Ammon's horn (tissue), 1 donor: ENCODE measurements around the gene IRS2.
A peak's percentile ranks its signal among the peaks of the same experiment; 100 is the strongest.
"Not testable (repeated sequence)": the region's sequence is repeated elsewhere in the genome, so short reads cannot be mapped to it uniquely, and the experiment has no call there.

ENCODE experiments used
- DNase-seq: peaks from one replicate; pipeline ENCODE4 v3.0.0-alpha.2; 2016; ENCODE audit warnings: low spot score

IRS2 gene, protein sequence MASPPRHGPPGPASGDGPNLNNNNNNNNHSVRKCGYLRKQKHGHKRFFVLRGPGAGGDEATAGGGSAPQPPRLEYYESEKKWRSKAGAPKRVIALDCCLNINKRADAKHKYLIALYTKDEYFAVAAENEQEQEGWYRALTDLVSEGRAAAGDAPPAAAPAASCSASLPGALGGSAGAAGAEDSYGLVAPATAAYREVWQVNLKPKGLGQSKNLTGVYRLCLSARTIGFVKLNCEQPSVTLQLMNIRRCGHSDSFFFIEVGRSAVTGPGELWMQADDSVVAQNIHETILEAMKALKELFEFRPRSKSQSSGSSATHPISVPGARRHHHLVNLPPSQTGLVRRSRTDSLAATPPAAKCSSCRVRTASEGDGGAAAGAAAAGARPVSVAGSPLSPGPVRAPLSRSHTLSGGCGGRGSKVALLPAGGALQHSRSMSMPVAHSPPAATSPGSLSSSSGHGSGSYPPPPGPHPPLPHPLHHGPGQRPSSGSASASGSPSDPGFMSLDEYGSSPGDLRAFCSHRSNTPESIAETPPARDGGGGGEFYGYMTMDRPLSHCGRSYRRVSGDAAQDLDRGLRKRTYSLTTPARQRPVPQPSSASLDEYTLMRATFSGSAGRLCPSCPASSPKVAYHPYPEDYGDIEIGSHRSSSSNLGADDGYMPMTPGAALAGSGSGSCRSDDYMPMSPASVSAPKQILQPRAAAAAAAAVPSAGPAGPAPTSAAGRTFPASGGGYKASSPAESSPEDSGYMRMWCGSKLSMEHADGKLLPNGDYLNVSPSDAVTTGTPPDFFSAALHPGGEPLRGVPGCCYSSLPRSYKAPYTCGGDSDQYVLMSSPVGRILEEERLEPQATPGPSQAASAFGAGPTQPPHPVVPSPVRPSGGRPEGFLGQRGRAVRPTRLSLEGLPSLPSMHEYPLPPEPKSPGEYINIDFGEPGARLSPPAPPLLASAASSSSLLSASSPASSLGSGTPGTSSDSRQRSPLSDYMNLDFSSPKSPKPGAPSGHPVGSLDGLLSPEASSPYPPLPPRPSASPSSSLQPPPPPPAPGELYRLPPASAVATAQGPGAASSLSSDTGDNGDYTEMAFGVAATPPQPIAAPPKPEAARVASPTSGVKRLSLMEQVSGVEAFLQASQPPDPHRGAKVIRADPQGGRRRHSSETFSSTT (N-terminal part only)

GRCh38 chr13:109786457-109787134 lies at the start of gene IRS2:
Gene IRS2, minus strand, starts transcription at chr13:109786583. Its CDS starts 530 bp downstream, at chr13:109786053.
- DNase-seq: peak; percentile 99

GRCh38 chr13:109834973-109835720 lies 48.8 kb upstream of the IRS2 start:
- DNase-seq: peak; percentile 68

DNA sequence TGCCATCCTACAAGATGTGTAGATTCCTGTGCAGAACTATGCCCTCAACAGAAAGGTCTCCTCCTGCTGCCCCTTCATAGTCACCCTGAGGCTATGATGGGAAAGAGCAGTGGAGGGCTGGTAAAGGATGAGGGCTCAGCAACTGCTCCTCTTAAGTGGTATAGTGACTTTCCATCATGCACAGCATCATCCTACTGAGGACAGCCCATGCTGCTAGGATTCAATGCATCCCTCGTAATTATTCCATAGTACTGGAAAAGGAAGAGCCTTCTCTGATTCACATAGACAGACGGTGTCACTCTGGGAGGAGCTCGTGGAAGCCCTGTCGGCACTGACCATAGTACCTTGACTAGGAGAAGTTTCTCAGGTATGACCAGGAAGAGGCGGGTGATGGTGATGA lies 47.6 kb upstream of the IRS2 start:
- DNase-seq: no peak

DNA sequence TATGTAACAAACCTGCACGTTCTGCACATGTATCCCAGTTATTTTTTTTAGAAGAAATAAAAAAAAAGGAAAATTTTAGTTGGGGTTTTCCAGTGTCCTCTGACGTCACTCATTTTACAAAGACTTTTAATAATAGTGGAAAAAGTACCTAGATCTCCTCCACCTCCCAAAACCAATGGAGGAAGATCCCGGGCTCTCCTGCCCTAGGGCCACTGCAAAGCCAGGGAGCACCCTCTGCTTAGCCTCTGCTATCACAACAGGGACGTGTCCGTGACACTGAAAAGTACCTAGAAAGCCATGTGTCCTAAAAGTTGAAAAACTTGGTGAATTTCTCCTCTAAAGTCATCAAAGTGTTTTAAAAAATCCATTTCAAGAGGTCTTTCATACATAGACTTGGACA lies 46.7 kb upstream of the IRS2 start:
- no peak for DNase-seq

- not testable (repeated sequence) for DNase-seq
Measured at GRCh38 chr13:109828591-109829316, 42.4 kb upstream of the IRS2 start.

DNA sequence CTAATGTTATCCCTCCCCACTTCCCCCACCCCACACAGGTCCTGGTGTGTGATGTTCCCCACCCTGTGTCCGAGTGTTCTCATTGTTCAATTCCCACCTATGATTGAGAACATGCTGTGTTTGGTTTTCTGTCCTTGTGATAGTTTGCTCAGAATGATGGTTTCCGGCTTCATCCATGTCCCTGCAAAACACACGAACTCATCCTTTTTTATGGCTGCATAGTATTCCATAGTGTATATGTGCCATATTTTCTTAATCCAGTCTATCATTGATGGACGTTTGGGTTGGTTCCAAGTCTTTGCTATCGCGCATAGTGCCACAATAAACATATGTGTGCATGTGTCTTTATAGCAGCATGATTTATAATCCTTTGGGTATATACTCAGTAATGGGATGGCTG lies 36.8 kb upstream of the IRS2 start:
- DNase-seq: not testable (repeated sequence)

GRCh38 chr13:109821103-109821502 lies 34.7 kb upstream of the IRS2 start:
- DNase-seq: no peak

DNA sequence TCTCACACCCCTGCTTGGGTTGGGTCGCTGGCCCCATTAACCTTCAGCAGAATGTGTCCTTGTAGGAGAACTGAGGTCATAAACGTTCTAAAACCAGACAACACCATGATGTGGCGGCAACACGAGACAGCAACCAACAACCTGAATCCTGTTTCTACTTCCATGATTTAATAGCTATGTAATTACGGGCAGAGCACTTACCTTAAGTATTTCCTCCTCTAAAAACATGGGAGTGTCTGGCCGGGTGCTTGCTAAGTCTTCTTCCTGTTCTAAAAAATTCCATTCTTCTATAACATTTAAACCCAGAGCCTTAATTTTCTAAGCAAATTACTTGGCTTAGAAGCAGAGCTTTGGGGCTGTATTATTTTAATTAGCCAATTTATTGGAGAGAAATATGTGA lies 33.5 kb upstream of the IRS2 start:
- no peak for DNase-seq

DNA sequence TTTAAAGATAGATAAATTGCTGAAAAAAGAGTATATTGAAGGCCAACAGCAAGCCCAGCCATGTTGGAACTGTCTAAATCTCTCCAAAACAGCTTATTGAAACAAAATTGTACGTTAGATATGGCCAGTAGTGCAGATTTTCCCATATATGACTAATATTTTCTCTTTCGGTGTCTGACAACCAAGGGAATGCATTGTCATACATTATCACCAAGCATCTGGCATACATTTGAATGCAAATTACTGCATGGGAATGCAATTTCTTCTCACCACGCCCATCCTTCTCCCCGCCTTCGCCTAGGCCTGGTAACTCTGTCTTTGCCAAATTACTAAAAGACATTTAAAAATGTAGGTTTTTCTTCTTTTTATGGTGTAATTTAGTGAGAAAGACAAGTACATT lies 32.5 kb upstream of the IRS2 start:
- DNase-seq: no peak

GRCh38 chr13:109817591-109818535 lies 31.5 kb upstream of the IRS2 start:
- no peak for DNase-seq

- no peak for DNase-seq
Measured at GRCh38 chr13:109816808-109817203, 30.4 kb upstream of the IRS2 start.

DNA sequence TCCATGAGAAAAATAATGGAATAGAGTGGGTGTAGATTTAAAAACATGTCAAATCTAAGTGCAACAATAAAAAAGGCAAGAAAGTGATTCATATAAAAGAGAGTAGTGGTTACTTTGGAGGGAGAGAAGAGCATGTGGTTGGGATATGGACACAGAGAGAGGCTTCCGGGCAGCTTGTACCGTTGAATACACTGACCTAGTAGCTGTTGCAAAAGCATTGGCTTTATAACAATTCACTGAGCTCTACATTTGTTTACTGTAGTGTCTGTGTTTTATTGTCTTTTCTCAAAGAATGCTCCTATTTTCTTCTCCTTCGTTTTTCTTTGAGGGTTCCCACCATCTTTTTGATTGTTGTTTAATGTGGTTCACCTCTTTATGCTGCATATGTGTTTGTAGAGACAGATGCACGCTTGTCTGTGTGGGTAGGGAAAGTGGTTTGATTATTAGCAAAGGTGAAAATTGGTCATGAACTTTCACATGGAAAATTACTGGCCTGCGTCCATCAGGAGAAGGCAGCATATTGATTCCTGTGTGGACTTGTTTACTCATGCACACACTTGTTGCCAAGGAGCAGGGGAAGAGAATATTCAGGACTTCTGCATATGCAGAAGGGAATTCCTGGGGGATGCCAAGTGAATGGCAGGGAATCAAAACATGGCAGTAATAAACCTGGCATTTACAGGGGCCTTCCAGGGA lies 29.9 kb upstream of the IRS2 start:
- no peak for DNase-seq

DNA sequence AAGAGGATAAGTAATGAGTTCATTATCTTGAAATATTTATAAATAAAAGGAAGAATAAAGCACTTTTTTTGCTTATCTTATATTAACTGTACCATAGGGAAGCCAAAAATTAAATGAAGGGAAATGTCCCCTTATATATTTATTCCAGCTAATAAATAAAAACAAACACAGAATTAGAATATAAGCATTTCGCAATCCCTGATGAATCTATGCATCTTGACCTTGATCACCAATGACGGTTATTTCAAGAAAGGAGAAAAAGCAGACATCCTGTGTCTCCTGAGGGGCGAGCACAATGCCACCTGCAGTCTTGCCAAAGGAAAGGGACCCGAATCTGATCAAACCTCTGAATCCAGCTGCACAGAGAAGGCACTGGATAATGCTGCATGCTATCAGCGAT lies 29.3 kb upstream of the IRS2 start:
- no peak for DNase-seq

DNA sequence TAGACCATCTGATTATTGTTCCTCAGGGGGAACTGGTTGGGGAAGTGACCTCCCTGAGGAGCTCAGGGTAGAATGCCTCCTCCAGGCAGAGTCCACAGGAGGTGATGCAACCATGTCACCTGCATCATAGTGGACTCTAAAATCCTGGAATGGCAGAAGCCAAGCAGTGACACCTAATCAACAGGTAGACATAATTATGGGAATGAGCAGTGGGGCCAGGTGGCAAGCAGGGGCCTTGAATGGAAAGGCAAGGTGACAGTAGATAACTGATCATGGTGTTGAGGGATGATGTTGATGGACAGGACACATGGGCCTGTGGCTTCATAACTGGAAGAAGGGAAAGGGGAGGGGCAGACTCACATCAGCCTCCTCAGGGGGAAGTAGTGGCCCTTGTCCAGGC lies 27.3 kb upstream of the IRS2 start:
- DNase-seq: no peak

DNA sequence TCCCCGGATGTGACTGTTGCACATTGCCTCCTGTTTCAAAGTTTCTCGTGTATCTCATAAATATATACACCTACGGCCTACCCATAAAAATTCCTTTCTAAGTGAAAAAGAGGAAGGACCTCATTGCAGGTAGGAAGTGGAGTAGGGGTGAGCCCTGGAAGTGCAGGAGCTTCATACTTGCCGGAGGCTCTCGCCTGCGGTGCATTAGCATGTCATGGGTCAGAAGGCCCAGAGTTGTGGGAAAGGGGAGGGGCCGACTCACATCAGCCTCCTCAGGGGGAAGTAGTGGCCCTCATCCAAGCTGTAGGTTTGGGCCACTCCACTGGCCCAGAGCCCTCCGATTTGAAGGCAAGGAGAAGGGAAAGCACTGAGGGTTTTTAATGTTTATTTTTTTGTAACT lies 26.0 kb upstream of the IRS2 start:
- DNase-seq: no peak

DNA sequence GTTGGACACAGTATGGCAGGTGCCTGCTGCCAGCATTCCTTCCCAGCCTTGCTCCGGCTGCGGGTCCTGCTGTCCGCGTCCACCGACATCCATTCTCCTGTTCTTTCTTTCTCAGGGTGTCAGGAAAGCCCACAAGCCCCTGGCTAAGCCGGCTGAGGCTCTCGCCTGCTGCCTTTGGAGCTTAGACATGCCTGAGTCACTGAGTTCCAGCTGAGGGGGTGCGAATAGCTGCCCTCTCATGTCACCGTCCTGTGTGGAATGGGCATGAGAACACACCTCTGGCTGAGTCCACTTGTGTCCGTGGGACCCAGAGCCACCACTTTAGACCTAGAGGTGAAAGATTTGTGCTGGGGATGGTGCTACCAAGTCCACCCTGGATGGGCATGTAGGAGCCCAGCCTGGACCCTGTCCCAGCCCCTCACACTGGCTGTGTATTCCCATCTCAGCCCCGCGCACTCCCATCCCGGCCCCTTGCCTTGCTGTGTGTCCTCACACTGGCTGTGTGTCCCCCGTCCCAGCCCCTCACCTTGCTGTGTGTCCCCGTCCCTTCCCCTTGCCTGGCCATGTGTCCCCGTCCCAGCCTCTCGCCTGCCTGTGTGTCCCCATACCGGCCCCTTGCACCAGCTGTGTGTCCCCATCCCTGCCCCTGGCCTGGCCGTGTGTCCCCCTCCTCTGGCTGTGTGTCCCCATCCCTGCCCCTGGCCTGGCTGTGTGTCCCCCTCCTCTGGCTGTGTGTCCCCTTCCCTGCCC lies 24.6 kb upstream of the IRS2 start:
- DNase-seq: no peak

- no peak for DNase-seq
Measured at GRCh38 chr13:109809216-109809932, 23.0 kb upstream of the IRS2 start.
